NCI-H460 (cell line): Measurements from ENCODE around the gene DIP2B. TPM values are rescaled to one million over a fixed set of nuclear protein-coding genes. Genes with fewer than 3 reads are reported as not detected.

Experiments
- DNase-seq: peaks from one replicate; pipeline ENCODE4 v3.0.0-alpha.2; 2016; ENCODE audit warnings: low read depth; ENCODE audit errors: extremely low read depth
- total RNA-seq: library from RNA; depleted of rRNA; stranded (reverse); fragments of >200 nt; shearing (Covaris generic); gene quantifications from 2 replicates; pipeline ENCODE4 v1.2.3, GENCODE V29; 2014

Gene DIP2B
- total RNA-seq, 1 experiment from 2014 or later = 17.8 TPM

DNA sequence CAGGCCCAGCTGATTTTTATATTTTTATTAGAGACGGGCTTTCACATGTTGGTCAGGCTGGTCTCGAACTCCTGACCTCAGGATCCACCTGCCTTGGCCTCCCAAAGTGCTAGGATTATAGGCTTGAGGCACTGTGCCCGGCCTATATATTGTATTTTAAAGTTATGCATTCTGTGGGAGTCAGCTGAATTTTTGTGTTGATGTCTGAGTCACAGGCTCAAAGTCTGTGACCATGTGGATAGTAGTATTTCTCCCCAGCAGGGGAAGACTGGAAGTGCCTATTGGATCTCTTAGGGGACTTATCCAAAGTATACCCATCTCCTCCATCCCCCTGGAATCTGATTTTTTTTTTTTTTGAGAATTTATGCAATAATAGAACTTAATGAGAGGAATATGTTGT is 215.3 kb downstream of the DIP2B start:
- no peak for DNase-seq

DNA sequence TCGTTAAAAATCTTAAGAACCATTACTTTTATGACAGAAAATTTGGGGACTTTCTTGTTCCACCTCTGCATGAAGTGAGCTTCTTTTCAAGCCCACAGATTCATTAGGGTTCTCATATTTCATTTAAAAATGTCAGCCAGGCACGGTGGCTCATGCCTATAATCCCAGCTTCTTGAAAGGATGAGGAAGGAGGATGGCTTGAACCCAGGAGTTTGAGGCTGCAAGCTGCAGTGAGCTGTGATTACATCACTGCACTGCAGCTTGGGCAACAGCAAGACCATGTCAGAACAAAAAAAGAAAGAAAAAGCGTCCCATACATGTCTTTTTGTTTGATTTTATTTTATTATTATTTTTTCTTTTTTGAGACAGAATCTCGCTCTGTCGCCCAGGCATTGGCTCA is 215.7 kb downstream of the DIP2B start:
- DNase-seq = no peak

DNA sequence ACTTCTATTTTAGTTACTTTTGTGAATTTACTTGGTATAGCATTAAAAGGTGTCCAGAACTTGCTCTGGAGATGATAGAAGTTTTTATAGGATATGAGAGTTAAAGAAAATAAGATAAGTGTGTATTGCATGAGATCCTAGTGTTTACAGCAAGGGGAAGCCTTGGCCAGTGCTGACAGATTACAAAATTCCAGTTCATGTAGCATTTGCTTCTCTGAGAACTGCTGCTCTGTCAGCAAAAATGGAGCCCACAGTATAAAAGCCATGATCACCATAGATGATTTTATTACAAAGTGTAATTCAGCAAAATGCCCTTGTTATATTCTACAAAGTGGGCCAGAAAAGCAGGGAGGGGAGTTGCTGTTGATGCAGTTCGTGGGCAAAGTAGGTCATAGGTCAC is 219.1 kb downstream of the DIP2B start:
- no peak for DNase-seq

DNA sequence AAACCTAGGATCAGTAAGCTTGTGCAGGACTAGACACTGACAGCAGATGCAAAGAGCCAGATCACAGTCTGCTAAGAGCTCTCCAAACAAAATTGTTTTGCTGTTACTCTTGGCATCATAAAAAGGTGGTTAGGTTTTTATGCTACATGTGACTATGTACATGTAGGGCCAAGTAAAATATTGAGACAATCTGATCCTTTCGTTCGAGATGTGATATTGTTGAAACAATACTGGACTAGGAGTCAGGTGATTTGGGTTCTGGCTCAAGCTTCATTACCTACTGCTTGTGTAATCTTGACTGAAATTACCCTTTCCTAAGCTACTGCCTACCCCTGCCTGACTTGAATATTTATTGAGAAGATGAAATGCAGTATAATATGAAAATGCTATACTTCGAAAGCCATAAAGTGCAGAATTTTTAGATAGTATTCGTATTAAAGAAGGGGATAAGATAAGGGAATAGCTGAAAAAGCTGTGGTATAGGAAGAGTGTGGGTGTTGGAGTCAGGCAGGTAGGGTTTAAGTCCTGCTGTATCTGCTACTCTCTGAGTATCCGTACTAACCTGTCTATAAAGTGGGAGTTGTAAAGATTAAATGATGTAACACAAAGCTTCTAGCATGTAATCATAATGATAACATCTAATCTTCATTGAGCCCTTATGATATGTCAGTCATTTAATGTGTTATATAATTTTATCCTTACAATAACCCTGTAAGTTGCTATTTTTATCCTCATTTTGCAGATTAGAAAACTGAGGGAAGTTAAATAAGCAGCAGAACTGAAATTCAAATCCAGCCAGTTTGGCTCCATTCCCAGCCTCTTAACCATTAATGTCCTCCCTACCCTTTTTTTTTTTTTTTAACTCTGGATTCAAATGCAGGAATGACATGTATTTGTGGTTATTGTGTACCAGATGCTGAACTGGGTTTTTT is 220.5 kb downstream of the DIP2B start:
- no peak for DNase-seq

DNA sequence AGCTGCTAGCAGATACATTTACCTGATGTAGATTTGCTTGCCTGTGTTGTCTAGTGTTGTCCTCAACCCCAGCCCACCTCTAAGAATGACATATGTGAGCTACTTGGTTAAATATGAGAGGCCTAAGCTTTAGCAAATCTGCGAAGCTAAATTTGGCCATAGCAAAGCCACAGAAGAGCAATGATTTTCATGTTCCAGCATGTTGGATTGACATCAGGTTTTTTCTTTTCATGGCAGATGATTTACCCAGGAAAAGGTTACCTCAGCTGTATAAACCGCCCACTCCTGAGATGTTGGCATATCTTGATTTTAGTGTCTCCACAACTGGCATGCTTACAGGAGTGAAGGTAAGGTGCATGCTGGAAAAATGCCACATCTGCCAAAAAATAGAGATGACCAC is 222.7 kb downstream of the DIP2B start:
- DNase-seq = no peak

GRCh38 chr12:50728417-50728816 is 223.6 kb downstream of the DIP2B start:
- no peak for DNase-seq

DNA sequence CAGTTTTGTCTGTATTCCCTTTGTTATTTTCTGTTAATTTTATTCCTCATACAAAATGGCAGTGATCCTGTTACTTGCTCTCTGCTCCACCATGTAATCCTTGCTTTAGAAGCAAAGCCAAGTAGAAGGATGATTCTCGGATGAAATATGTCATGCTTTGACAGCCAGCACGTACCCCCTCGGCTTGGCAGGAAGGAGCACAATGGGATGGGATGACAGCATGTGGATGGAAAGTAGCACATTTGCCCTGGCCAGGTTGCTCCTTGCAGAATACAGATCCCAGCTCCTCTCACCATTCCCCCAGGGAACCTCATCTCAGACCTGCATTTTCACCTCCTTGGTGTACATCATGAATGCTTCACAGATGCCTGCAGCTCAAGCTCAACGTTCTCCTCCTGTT is 224.1 kb downstream of the DIP2B start:
- DNase-seq = no peak

- peak; percentile 2 for DNase-seq
Measured at GRCh38 chr12:50732591-50732990, 227.8 kb downstream of the DIP2B start.

GRCh38 chr12:50733706-50734105 is 228.9 kb downstream of the DIP2B start:
- DNase-seq = no peak

DNA sequence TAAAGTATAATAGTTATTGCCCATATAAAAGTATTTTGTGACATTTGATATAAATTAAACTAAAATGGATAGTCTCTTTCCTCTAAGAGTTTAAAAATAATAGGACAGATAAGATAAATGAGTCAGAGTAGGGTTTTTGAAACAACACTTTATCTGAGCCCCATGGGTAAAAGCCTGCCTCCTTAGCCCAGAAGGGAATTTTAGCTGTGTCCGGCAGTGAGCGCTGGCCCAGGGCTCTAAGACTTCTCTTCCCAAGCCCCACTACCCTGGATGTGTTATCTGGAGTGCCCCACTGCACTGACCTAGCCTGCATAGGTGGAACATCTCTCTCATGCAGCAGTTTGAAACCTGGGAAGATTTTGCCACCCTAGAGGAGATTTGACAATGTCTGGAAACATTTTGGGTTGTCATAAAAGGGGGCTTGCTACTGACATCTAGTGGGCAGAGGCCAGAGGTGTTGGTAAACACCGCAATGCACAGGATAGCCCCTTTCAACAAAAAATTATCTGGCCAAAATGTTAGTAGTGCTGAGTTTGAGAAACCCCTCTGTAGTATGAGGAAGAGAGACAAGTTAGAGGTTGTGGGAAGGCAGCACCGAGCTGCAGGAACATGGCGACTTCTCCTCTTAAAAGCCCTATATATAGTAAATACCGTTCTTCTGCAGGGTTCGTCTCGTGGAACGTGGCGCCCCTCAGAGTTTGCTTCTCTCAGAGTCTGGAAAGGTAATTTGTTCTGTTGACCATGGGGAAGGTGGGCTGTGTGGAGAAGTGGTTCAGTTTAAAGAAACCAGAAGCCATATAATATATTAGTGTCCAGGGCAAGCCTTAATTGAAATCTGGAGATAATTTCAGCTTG is 229.9 kb downstream of the DIP2B start:
- peak; percentile 34 for DNase-seq

DNA sequence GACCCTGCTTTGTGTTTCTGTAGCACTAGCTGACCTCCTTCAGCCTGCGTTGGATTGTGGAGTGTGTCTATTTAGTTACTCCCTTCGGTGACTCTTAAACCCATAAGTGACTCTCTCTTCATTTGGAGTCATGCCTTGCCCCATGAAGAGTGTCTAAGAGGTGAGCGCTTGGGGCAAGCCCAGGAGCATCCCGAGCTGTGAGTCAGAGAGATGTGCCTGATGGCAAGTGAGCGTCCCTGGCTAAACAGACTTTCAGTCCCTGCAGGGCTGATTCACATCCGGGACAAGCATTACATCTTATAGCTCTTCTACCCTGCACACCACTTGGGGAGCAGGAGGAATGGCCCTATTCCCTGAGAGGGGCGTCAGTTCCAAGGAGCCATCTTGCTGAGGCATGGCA is 234.8 kb downstream of the DIP2B start:
- no peak for DNase-seq

DNA sequence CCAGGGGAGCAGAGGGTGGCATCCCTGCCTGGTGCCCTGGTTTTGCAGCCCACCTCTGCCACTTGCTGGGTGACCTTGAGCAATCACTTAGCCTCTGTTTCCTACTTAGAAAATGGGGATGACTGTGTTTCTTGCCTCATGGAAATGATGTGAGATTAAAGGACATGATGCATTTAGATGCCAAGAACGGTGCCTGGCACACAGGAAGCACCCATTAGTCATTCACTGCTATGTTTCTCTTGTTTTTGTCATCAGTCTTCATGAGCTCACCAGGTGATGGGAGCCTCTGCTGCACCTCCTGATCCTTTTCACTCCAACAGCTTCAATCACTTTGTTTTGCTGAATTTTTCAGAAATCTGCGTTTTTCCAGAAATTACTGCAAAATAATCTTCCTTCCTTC is 235.5 kb downstream of the DIP2B start:
- no peak for DNase-seq

- no peak for DNase-seq
Measured at GRCh38 chr12:50742776-50743175, 238.0 kb downstream of the DIP2B start.

GRCh38 chr12:50745861-50746260 is 241.1 kb downstream of the DIP2B start:
- no peak for DNase-seq

GRCh38 chr12:50746431-50746830 is 241.6 kb downstream of the DIP2B start:
- DNase-seq = no peak

DNA sequence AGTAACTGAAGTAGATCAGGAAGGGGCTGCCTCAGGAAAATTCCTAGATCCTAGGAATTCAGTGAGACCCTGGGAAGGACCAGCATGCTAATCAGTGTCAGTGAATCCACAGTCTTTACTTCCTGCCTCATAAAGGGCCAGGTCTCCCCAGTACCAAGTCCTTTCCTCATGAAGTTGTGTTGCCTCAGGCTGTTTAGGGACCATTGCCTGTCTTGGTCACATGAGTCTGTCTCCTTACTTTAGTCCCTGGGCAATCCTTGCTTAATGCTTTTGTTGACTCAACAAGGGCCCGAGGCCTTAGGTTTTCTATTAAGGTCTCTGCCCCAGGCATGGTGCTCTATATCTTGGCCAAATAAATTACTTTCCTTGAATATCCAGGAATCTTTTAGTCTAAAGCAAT is 243.0 kb downstream of the DIP2B start:
- no peak for DNase-seq

DNA sequence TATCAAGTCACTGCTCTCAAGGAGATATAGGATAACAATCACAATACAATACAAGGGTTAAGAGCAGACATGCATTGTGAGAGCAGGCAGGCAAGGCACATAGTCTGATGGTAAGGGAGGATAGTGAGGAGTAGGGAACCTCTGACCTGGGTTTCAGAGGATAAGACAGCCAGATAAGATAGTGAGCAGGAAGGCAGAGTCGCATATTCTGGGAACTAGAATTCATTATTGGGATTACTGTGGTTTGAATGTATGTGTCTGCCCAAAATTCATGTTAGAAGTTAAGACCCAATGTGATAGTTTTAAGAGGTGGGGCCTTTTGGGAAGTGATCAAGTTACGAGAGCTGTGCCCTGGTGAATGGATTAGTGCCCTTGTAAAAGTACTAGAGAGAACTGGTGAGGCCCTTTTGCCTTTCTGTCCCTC is 244.7 kb downstream of the DIP2B start:
- no peak for DNase-seq

DNA sequence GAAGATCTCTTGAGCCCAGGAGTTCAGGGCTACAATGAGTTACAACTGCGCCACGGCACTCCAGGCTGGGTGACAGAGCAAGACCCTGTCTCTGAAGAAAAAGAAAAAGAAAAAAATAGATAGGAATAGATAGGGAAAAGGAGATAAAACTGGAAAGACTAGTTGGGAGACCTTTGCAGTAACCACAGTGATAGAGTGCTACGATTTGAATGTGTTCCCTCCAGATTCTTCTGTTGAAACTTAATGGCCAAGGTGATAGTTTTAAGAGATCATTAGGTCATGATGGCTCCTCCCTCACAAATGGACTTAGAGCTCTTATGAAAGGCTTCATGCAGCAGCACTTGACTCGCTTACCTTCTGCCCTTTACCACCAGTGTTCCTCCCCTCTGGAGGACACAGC is 245.6 kb downstream of the DIP2B start:
- DNase-seq = no peak

DNA sequence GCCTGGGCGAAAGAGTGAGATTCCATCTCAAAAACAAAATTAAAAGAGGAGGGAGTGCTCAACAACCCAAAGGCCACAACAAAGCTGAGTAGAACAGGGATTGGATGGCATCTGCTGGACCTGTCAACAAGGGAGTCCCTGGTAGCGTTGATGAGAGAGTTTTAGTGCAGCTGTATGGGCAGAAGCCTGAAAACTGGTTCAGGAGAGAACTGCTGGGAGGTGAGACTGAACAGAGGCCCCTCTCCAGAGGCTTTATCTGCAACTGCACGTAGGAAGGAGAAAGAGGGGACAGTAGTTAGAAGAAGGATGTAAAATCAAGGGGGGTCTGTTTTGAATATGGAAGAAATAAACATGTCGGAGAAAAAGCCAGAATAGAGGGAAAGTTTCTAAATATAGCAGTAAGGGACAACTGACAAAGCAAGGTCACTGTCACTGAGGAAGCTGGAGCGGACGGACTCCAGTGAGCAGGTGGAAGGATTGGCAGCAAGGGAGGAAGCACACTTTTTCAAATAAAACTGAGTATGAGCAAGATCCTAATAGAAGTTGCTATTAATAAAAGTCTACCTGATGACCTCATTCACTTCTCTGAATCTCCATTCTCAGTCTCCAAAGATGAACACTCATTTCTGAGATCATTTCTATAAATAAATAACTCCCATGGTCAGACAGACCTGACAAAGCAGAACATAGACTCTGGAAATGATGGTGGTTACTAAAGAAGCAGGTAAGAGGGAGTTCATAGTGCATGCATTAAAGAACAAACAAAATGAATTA is 247.3 kb downstream of the DIP2B start:
- DNase-seq = no peak

GRCh38 chr12:50753232-50753769 is 248.5 kb downstream of the DIP2B start:
- DNase-seq = no peak
